Prostate gland (tissue), 2 donors: Measurements from ENCODE around the gene CTXN2. TPM values are rescaled to one million over a fixed set of nuclear protein-coding genes. Genes with fewer than 3 reads are reported as not detected.

Experiments
- DNase-seq: peaks from one replicate; pipeline ENCODE4 v3.0.0-alpha.2; 2019; ENCODE audit warnings: low spot score
- H3K27ac ChIP-seq, 2 donors: fragments of 200-600 bp; sonication (generic); 2 replicates each; pipeline ENCODE4 v1.5.1; 2017 to 2019
- H3K27me3 ChIP-seq: fragments of 200-600 bp; sonication (generic); replicated peaks from 2 replicates; pipeline ENCODE4 v1.5.1; 2019; ENCODE audit not compliant: insufficient read depth
- H3K36me3 ChIP-seq, 2 donors: fragments of 200-600 bp; sonication (generic); 1 replicate in 1 of 2; 2 replicates in 1 of 2; pipeline versions ENCODE4 v1.5.1 to v1.8.1; 2017 to 2019
- H3K4me1 ChIP-seq: fragments of 200-600 bp; sonication (generic); replicated peaks from 2 replicates; pipeline ENCODE4 v1.5.1; 2019
- H3K4me3 ChIP-seq, 2 donors: fragments of 200-600 bp; sonication (generic); 2 replicates each; pipeline ENCODE4 v1.5.1; 2017 to 2019
- H3K9me3 ChIP-seq: fragments of 200-600 bp; sonication (generic); 2 replicates; pipeline ENCODE4 v1.5.1; 2017
- CTCF ChIP-seq, 4 experiments: fragments of 200-600 bp in 2 of 4; fragments of 450-650 bp in 2 of 4; sonication (generic) in 2 of 4; IDR thresholded peaks; 1 replicate in 3 of 4; 2 replicates in 1 of 4; pipeline ENCODE4 v1.5.1; 2016 to 2019; ENCODE audit warnings: antibody characterized with exemption in 4 of 4, mild to moderate bottlenecking in 2 of 4, moderate library complexity in 2 of 4
- POLR2A ChIP-seq: fragments of 450-650 bp; IDR thresholded peaks from one replicate; pipeline ENCODE4 v1.6.1; 2016; ENCODE audit warnings: antibody characterized with exemption, mild to moderate bottlenecking
- POLR2AphosphoS5 ChIP-seq: sonication (generic); formaldehyde crosslinking; IDR thresholded peaks from one replicate; pipeline ENCODE4 v1.6.1; 2017; ENCODE audit warnings: antibody characterized with exemption
- WGBS: methylation state at CpG from one replicate; pipeline ENCODE4 v1.1.5; 2018; 5-methylcytosine and 5-hydroxymethylcytosine counted together
- intact Hi-C: fragments of 100-400 bp; cut with DNase I; formaldehyde crosslinking; loops from one replicate; pipeline ENCODE4 v1.14.2; 2022
- total RNA-seq, 2 donors: library from RNA; depleted of rRNA; stranded (reverse); fragments of >200 nt; gene quantifications; one replicate each; pipeline ENCODE4 v1.1.0, GENCODE V29; 2016

Gene CTXN2
- total RNA-seq, 2 donors from 2014 or later = not detected

GRCh38 chr15:48149858-48150257 is 41.6 kb upstream of the CTXN2 start:
- Histone ChIP-seq H3K4me3 (no peak overlapping the region), H3K27me3 (no peaks in the 10 kb centered on the region), H3K4me1 (no peaks in the 10 kb centered on the region), H3K9me3 (no peaks in the 10 kb centered on the region), H3K27ac (no peak overlapping the region), H3K36me3 (no peaks in the 10 kb centered on the region)
- WGBS = 90% methylated on average over 4 of the region's 4 CpGs
- no peak for DNase-seq
- TF ChIP-seq POLR2AphosphoS5 (no peak), CTCF (IDR thresholded peaks at IDR 0.05) (no peak), POLR2A (no peak)
- intact Hi-C loops = no loop called here

DNA sequence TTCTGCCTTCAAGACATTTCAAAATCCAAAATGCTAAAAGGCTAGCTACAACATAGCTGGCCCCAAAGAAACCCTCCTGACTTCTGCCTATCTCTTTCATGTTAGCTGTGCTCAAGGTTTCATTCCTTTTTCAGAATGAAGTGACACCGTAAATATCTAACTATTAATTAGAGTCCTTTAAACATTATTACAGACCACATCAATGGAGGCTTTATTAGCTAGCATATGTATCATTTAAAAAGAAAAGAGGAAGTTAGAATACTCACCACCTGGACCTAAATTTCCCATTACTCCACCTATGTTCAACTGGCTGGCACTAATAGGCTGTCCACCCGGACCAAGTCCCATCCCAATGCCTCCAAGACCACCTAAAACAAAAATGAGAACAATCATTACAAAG is 37.9 kb upstream of the CTXN2 start:
- intact Hi-C loops = no loop called here
- H3K27me3 ChIP-seq = no peaks in the 10 kb centered on the region

GRCh38 chr15:48168616-48169015 is 22.8 kb upstream of the CTXN2 start:
- no peaks in the 10 kb centered on the region for H3K4me1 ChIP-seq
- no peak overlapping the region for H3K27ac ChIP-seq
- H3K9me3 ChIP-seq = no peaks in the 10 kb centered on the region
- intact Hi-C loops = no loop called here
- no peak for TF ChIP-seq CTCF (IDR thresholded peaks at IDR 0.05)
- H3K36me3 ChIP-seq = no peaks in the 10 kb centered on the region
- no peak overlapping the region for H3K4me3 ChIP-seq
- WGBS = 60% methylated on average over 3 of the region's 3 CpGs
- DNase-seq = no peak
- no peaks in the 10 kb centered on the region for H3K27me3 ChIP-seq

More for the DNA sequence above, 37.9 kb upstream of the CTXN2 start:
- H3K36me3 ChIP-seq = no peaks in the 10 kb centered on the region
- no peaks in the 10 kb centered on the region for H3K4me1 ChIP-seq
- TF ChIP-seq CTCF (IDR thresholded peaks at IDR 0.05) = no peak
- TF ChIP-seq POLR2A = no peak
- no peak for TF ChIP-seq POLR2AphosphoS5
- H3K4me3 ChIP-seq = no peak overlapping the region
- H3K9me3 ChIP-seq = no peaks in the 10 kb centered on the region
- no peak overlapping the region for H3K27ac ChIP-seq
- DNase-seq = no peak
- 94% methylated on average over 2 of the region's 2 CpGs for WGBS

DNA sequence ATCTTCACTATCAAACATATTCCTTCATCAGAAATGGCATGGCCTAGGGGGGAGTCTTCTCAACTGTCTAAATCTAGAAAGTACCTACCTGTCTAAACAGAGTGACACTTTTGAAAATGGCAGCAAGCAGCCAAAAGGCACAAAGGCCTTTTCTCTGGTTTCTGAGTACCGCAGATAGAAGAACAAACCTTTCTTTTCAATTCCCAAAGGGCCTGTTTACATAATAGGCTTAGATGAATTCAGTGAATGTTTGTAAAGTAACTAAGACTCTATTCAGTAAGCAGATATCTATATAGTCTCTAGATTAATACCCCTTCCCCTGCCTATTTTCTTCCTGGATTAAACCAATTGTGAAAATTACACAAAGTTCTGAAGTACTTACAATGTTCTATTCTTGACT is 20.5 kb upstream of the CTXN2 start:
- Histone ChIP-seq H3K27ac (no peak overlapping the region), H3K4me3 (no peak overlapping the region), H3K4me1 (no peaks in the 10 kb centered on the region), H3K36me3 (no peaks in the 10 kb centered on the region), H3K9me3 (no peaks in the 10 kb centered on the region), H3K27me3 (no peaks in the 10 kb centered on the region)
- intact Hi-C loops = no loop called here
- TF ChIP-seq POLR2A (no peak), POLR2AphosphoS5 (no peak), CTCF (IDR thresholded peaks at IDR 0.05) (no peak)
- DNase-seq = no peak
- 56% methylated on average over 1 of the region's 1 CpG for WGBS

- intact Hi-C loops = no loop called here
- Histone ChIP-seq H3K36me3 (no peaks in the 10 kb centered on the region), H3K4me1 (no peaks in the 10 kb centered on the region), H3K9me3 (no peaks in the 10 kb centered on the region), H3K4me3 (no peak overlapping the region), H3K27ac (no peak overlapping the region), H3K27me3 (no peaks in the 10 kb centered on the region)
- DNase-seq = no peak
- no peak for TF ChIP-seq CTCF (IDR thresholded peaks at IDR 0.05)
- no peak for TF ChIP-seq POLR2AphosphoS5
- TF ChIP-seq POLR2A = no peak
- WGBS = 95% methylated on average over 3 of the region's 3 CpGs
Observed at GRCh38 chr15:48175126-48175525, 16.3 kb upstream of the CTXN2 start.
